ENCODE results near the gene MYRFL. TPM values are rescaled to one million over a fixed set of nuclear protein-coding genes. Genes with fewer than 3 reads are reported as not detected.

MYRFL gene
- total RNA-seq, 1 experiment from 2014 or later = 0.57 TPM

- Histone ChIP-seq H2AK5ac (ENCODE audit: insufficient read length, low read length) (no peak overlapping the region), H3K79me2 (ENCODE audit: insufficient read depth, low read length) (no peaks in the 10 kb centered on the region), H3T11ph (ENCODE audit: low read length) (no peak overlapping the region), H4K91ac (ENCODE audit: insufficient read length, low read depth, low read length) (no peak overlapping the region), H4K8ac (replicated peaks; ENCODE audit: insufficient read length, low read depth, low read length) (no peak overlapping the region), H4K20me1 (ENCODE audit: control insufficient read depth, insufficient read depth, insufficient read length) (no peaks in the 10 kb centered on the region), H2BK12ac (ENCODE audit: insufficient read length, low read depth, low read length) (no peak overlapping the region), H3K79me1 (ENCODE audit: insufficient read depth, low read depth, low read length, poor library complexity, severe bottlenecking) (no peaks in the 10 kb centered on the region), H3K23me2 (ENCODE audit: insufficient read length, low read depth, low read length, poor library complexity, severe bottlenecking) (no peaks in the 10 kb centered on the region), H2AFZ (ENCODE audit: low read length) (no peak overlapping the region), H3K56ac (ENCODE audit: insufficient read length, low read depth, low read length) (no peak overlapping the region), H3K4ac (ENCODE audit: low read depth, low read length) (no peak overlapping the region), H3K27ac (ENCODE audit: insufficient read length, low read depth, low read length) (no peak overlapping the region), H2BK20ac (ENCODE audit: low read depth, low read length, poor library complexity, severe bottlenecking) (no peak overlapping the region), H4K5ac (ENCODE audit: insufficient read length, low read depth, low read length) (no peak overlapping the region), H3K4me1 (ENCODE audit: insufficient read depth, low read length) (no peaks in the 10 kb centered on the region), H3K9ac (ENCODE audit: extremely low read depth, insufficient read length, low read length) (no peak overlapping the region), H2BK120ac (ENCODE audit: low read depth, low read length, poor library complexity, severe bottlenecking) (no peak overlapping the region), H2BK15ac (ENCODE audit: low read depth, low read length) (no peak overlapping the region), H3K4me2 (ENCODE audit: insufficient read depth, insufficient read length, low read length) (no peak overlapping the region), H2BK5ac (ENCODE audit: insufficient read length, low read length) (no peak overlapping the region), H3K18ac (ENCODE audit: insufficient read length, low read depth, low read length) (no peak overlapping the region), H3K27me3 (ENCODE audit: insufficient read depth, low read length) (no peaks in the 10 kb centered on the region), H3K14ac (ENCODE audit: insufficient read depth, low read length) (no peak overlapping the region), H3K23ac (ENCODE audit: insufficient read length, low read depth, low read length) (no peak overlapping the region), H3K9me3 (ENCODE audit: control insufficient read depth, low read depth, low read length) (no peaks in the 10 kb centered on the region)
- no peaks in the 10 kb centered on the region for H3K9me3 Mint-ChIP-seq
- peaks cover 16 to 20% of the 10 kb centered on the region in 2 experiments for H3K4me1 Mint-ChIP-seq
- WGBS (ENCODE audit: extremely low coverage, insufficient read length, low lambda C conversion rate) = no CpG with 5 or more reads among the region's 11 CpGs
- TF ChIP-seq CTCF (conservative IDR thresholded peaks at IDR 0.05) = no peak
- no peaks in the 10 kb centered on the region for H3K36me3 Mint-ChIP-seq (ENCODE audit: insufficient read depth in 1 of 3, low read depth in 3 of 3)
- no peaks in the 10 kb centered on the region; the same call in 1 of the 2 replicates for H3K27me3 Mint-ChIP-seq (ENCODE audit: low read depth)
- H3K27ac Mint-ChIP-seq = no peak overlapping the region
- no peak for DNase-seq
- no peak overlapping the region for H3K4me3 Mint-ChIP-seq
Measured at GRCh38 chr12:69875416-69875935, 50.4 kb downstream of the MYRFL start.
